Lung (tissue), 12 donors: ENCODE data around the gene RXRA. TPM values are rescaled to one million over a fixed set of nuclear protein-coding genes. Genes with fewer than 3 reads are reported as not detected.
A peak's percentile ranks its signal among the peaks of the same experiment; 100 is the strongest.

Experiments used
- ATAC-seq: fragments of 200-7000 bp; cut with Tn5 transposase; one replicate; pipeline ENCODE4 v1.9.1; 2020; ENCODE audit warnings: moderate number of reproducible peaks; ENCODE audit not compliant: insufficient read depth, low FRiP score
- DNase-seq, 3 donors: peaks; one replicate each; pipeline ENCODE4 v3.0.0-alpha.2; 2013 to 2017
- H3K27ac ChIP-seq, 2 donors: one replicate each; pipeline ENCODE4 v1.5.1; 2013; ENCODE audit warnings: mild to moderate bottlenecking in 2 of 2, moderate library complexity in 2 of 2, control low read depth in 1 of 2, inconsistent platforms in 1 of 2, low read depth in 1 of 2, low read length in 1 of 2
- H3K27me3 ChIP-seq, 3 donors: one replicate each; pipeline ENCODE4 v1.5.1; 2013; ENCODE audit warnings: low read length in 2 of 3; ENCODE audit not compliant: control insufficient read depth in 3 of 3, insufficient read depth in 3 of 3
- H3K36me3 ChIP-seq, 4 donors: one replicate each; pipeline ENCODE4 v1.5.1; 2013; ENCODE audit warnings: low read length in 4 of 4, mild to moderate bottlenecking in 1 of 4, moderate library complexity in 1 of 4; ENCODE audit not compliant: control insufficient read depth in 4 of 4, insufficient read depth in 4 of 4
- H3K4me1 ChIP-seq, 5 donors: one replicate each; pipeline ENCODE4 v1.5.1; 2013; ENCODE audit warnings: low read length in 5 of 5, mild to moderate bottlenecking in 2 of 5, moderate library complexity in 1 of 5; ENCODE audit not compliant: control insufficient read depth in 5 of 5, insufficient read depth in 5 of 5
- H3K4me3 ChIP-seq: one replicate; pipeline ENCODE4 v1.5.1; 2013; ENCODE audit warnings: mild to moderate bottlenecking, control low read depth, moderate library complexity
- H3K9ac ChIP-seq, 2 donors: one replicate each; pipeline ENCODE4 v1.5.1; 2013; ENCODE audit warnings: low read length in 2 of 2, control low read depth in 1 of 2; ENCODE audit not compliant: insufficient read depth in 1 of 2
- H3K9me3 ChIP-seq, 4 donors: one replicate each; pipeline ENCODE4 v1.5.1; 2013; ENCODE audit warnings: low read length in 3 of 4, mild to moderate bottlenecking in 1 of 4, moderate library complexity in 1 of 4; ENCODE audit not compliant: control insufficient read depth in 4 of 4, insufficient read depth in 3 of 4
- WGBS, 2 donors: extraction: QIAGEN DNeasy Blood & Tissue Kit; methylation state at CpG; one replicate each; pipeline ENCODE4 v1.1.7; 2013; 5-methylcytosine and 5-hydroxymethylcytosine counted together
- polyA plus RNA-seq, 2 donors: library from polyadenylated mRNA; stranded (reverse); fragments of 200-250 nt; gene quantifications; one replicate each; pipeline ENCODE4 v1.2.1, GENCODE V29; 2013
- total RNA-seq, 2 donors: library from RNA; depleted of rRNA in 1 of 2; stranded (reverse); fragments of >200 nt in 1 of 2; gene quantifications; one replicate each; pipeline ENCODE4 v1.2.1, GENCODE V29; 2014 to 2021
- TF ChIP-seq, protein P1 (sequence below): IDR thresholded peaks from 2 replicates; pipeline ENCODE4 v1.5.1; 2012; ENCODE audit warnings: mild to moderate bottlenecking; ENCODE audit errors: control extremely low read depth, extremely low read depth
- donor health status: control.
- donor health status: control.
- donor health status: Bipolar disorder and iron deficiency.
- donor health status: healthy.
- donor health status: DM: yes; HTN: yes; CAD: no.

RXRA gene
- total and polyA plus RNA-seq, 4 donors = 24.2 to 85.2 (median 52.2) TPM

DNA sequence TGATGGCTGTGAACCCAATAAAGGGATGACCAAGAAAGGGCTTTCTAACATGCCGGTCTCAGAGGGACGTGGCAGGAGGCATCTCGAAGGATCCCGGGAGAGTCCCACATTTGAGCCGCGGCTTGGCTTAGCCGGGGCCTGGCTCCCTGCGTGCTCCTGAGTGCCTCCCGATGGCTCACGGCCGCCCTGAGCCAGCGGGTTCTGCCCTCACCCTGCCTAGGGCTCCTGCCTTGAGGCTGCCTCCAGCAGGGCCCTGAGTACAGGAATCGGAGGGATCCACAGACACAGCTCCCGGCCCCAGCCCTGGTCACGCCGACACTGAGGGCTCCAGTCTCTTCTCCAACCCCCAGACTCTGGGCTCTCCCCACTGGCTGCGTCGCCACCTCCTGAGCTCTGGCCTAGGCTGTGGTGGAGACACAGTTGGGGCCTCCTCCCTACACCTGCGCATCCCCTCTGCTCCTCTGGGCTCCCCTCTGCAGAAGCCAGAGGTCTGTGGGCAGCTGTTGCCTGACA lies 44.1 kb upstream of the RXRA start:
- ATAC-seq = no peak
- Histone ChIP-seq H3K4me3 (no peak overlapping the region), H3K27ac (no peak overlapping the region), H3K4me1 (peaks cover 2 to 20% (median 6%) of the 10 kb centered on the region in 5 donors), H3K27me3 (peaks cover 0 to 3% (median 0%) of the 10 kb centered on the region in 3 donors), H3K9ac (no peak overlapping the region), H3K36me3 (no peaks in the 10 kb centered on the region), H3K9me3 (peaks cover 0 to 6% (median 0%) of the 10 kb centered on the region in 4 donors)
- TF ChIP-seq, protein P1, sequence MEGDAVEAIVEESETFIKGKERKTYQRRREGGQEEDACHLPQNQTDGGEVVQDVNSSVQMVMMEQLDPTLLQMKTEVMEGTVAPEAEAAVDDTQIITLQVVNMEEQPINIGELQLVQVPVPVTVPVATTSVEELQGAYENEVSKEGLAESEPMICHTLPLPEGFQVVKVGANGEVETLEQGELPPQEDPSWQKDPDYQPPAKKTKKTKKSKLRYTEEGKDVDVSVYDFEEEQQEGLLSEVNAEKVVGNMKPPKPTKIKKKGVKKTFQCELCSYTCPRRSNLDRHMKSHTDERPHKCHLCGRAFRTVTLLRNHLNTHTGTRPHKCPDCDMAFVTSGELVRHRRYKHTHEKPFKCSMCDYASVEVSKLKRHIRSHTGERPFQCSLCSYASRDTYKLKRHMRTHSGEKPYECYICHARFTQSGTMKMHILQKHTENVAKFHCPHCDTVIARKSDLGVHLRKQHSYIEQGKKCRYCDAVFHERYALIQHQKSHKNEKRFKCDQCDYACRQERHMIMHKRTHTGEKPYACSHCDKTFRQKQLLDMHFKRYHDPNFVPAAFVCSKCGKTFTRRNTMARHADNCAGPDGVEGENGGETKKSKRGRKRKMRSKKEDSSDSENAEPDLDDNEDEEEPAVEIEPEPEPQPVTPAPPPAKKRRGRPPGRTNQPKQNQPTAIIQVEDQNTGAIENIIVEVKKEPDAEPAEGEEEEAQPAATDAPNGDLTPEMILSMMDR = no peak
- WGBS, 2 donors = 93 to 94% methylated on average over 16 to 19 of the region's 19 CpGs
- DNase-seq = no peak

- DNase-seq = peak; percentile 88 to 96 (median 91)
- TF ChIP-seq, protein P1 = no peak
- peak overlapping the region in 1 of 2 donors; percentile 13 for H3K27ac ChIP-seq
These were observed 43.1 kb upstream of the RXRA start for GRCh38 chr9:134283111-134283515.

DNA sequence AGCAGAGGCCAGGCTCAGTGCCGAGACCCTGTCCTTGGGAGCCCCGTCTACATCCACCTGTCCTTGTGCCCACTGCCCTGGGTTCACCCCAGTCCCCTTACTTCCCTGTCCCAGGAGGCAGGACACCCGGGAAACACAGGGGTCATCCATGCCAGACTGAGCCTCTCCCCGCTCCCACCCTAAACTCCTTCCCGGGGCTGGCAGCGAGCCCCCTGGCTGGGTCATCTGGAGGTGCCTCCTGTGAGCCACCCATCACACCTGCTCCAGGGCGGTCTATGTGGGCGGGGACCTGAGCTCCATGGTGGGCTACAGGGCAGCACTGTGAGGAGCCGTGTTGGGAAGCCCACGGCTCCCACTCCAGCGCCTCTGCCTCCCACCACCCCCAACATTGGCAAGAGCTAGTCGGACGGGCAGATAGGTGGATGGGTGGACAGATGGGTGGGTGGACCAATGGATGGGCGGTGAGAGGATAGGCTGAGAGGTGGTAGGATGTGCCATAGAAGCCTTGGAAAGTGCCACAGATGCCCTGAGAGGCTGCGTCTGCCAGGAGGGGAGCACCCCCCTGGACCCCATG lies 42.5 kb upstream of the RXRA start:
- peaks cover 2 to 17% (median 6%) of the 10 kb centered on the region in 5 donors for H3K4me1 ChIP-seq
- DNase-seq = no peak
- H3K36me3 ChIP-seq = no peaks in the 10 kb centered on the region
- ATAC-seq = no peak
- no peak overlapping the region for H3K4me3 ChIP-seq
- H3K9me3 ChIP-seq = no peaks in the 10 kb centered on the region
- H3K9ac ChIP-seq = peak overlapping the region in 1 of 2 donors; percentile 0
- peak overlapping the region in 1 of 2 donors; percentile 43 for H3K27ac ChIP-seq
- TF ChIP-seq, protein P1 = no peak
- H3K27me3 ChIP-seq = peaks cover 0 to 3% (median 0%) of the 10 kb centered on the region in 3 donors
- WGBS, 2 donors = 86 to 95% methylated on average over 15 of the region's 15 CpGs

More at GRCh38 chr9:134283111-134283515, 43.1 kb upstream of the RXRA start:
- Histone ChIP-seq H3K4me1 (peaks cover 2 to 17% (median 6%) of the 10 kb centered on the region in 5 donors), H3K9me3 (peaks cover 0 to 3% (median 0%) of the 10 kb centered on the region in 4 donors), H3K27me3 (peaks cover 0 to 3% (median 0%) of the 10 kb centered on the region in 3 donors), H3K4me3 (no peak overlapping the region), H3K9ac (peak overlapping the region in 1 of 2 donors; percentile 0), H3K36me3 (no peaks in the 10 kb centered on the region)
- 25 to 50% methylated on average over 22 to 23 of the region's 23 CpGs for WGBS, 2 donors
- ATAC-seq = peak; percentile 14
